Esophagus muscularis mucosa (tissue), 4 donors: Measurements from ENCODE around the gene IQCH. TPM values are rescaled to one million over a fixed set of nuclear protein-coding genes. Genes with fewer than 3 reads are reported as not detected.

Source experiments
- DNase-seq: peaks from one replicate; pipeline ENCODE4 v3.0.0-alpha.2; 2017; ENCODE audit errors: extremely low spot score
- H3K27ac ChIP-seq, 4 donors: fragments of 200-600 bp; sonication (generic); replicated peaks in 1 of 4; 1 replicate in 3 of 4; 2 replicates in 1 of 4; pipeline ENCODE4 v1.5.1; 2016 to 2019; ENCODE audit warnings: mild to moderate bottlenecking in 1 of 4
- H3K27me3 ChIP-seq, 4 donors: fragments of 200-600 bp; sonication (generic); one replicate each; pipeline versions ENCODE4 v1.5.1 to v1.6.0; 2016 to 2019
- H3K36me3 ChIP-seq, 4 donors: fragments of 200-600 bp; sonication (generic); one replicate each; pipeline ENCODE4 v1.5.1; 2016 to 2019
- H3K4me1 ChIP-seq, 4 donors: fragments of 200-600 bp; sonication (generic); one replicate each; pipeline ENCODE4 v1.5.1; 2016 to 2019
- H3K4me3 ChIP-seq, 4 donors: fragments of 200-600 bp; sonication (generic); 1 replicate in 2 of 4; 2 replicates in 2 of 4; pipeline ENCODE4 v1.5.1; 2016 to 2019; ENCODE audit warnings: mild to moderate bottlenecking in 4 of 4, moderate library complexity in 1 of 4
- H3K9me3 ChIP-seq, 4 donors: fragments of 200-600 bp; sonication (generic); 1 replicate in 3 of 4; 2 replicates in 1 of 4; pipeline ENCODE4 v1.5.1; 2016 to 2019
- CTCF ChIP-seq, 3 experiments: fragments of 200-600 bp in 2 of 3; fragments of 450-650 bp in 1 of 3; sonication (generic) in 2 of 3; IDR thresholded peaks; one replicate each; pipeline ENCODE4 v1.5.1; 2017 to 2019; ENCODE audit warnings: antibody characterized with exemption in 3 of 3, mild to moderate bottlenecking in 2 of 3, moderate library complexity in 1 of 3
- EP300 ChIP-seq: sonication (generic); formaldehyde crosslinking; IDR thresholded peaks from one replicate; pipeline ENCODE4 v1.6.1; 2017; ENCODE audit warnings: antibody characterized with exemption
- POLR2A ChIP-seq: fragments of 450-650 bp; IDR thresholded peaks from one replicate; pipeline ENCODE4 v1.6.1; 2017; ENCODE audit warnings: antibody characterized with exemption, moderate library complexity, mild to moderate bottlenecking, low read depth
- POLR2AphosphoS5 ChIP-seq, 2 donors: sonication (generic); formaldehyde crosslinking; IDR thresholded peaks; one replicate each; pipeline ENCODE4 v1.6.1; 2017; ENCODE audit warnings: antibody characterized with exemption in 2 of 2
- WGBS: methylation state at CpG from one replicate; pipeline ENCODE4 v1.1.5; 2018; 5-methylcytosine and 5-hydroxymethylcytosine counted together
- intact Hi-C: fragments of 100-400 bp; cut with DNase I; formaldehyde crosslinking; loops from one replicate; pipeline ENCODE4 v1.15.1; 2023
- total RNA-seq, 4 donors: library from RNA; depleted of rRNA; stranded (reverse); fragments of >200 nt; gene quantifications; one replicate each; pipeline versions ENCODE4 v1.1.0 to v1.2.1, GENCODE V29; 2016

IQCH gene
- total RNA-seq, 4 donors from 2014 or later = 0.58 to 2.4 (median 1.2) TPM

- DNase-seq = no peak
- Histone ChIP-seq H3K27me3 (no peaks in the 10 kb centered on the region), H3K36me3 (peaks cover 0 to 6% (median 0%) of the 10 kb centered on the region in 4 donors), H3K27ac (no peak overlapping the region), H3K9me3 (no peaks in the 10 kb centered on the region), H3K4me1 (no peaks in the 10 kb centered on the region), H3K4me3 (no peak overlapping the region)
- intact Hi-C loops = no loop called here
- no peak for TF ChIP-seq EP300
- no peak for TF ChIP-seq CTCF (IDR thresholded peaks at IDR 0.05)
- TF ChIP-seq POLR2A = no peak
- no peak for TF ChIP-seq POLR2AphosphoS5 (IDR thresholded peaks at IDR 0.05)
- 84% methylated on average over 2 of the region's 2 CpGs for WGBS
Observed at GRCh38 chr15:67460521-67460920, 205.9 kb downstream of the IQCH start.

GRCh38 chr15:67461735-67462134, 207.1 kb downstream of the IQCH start:
- no peaks in the 10 kb centered on the region for H3K4me1 ChIP-seq
- H3K27ac ChIP-seq = no peak overlapping the region
- TF ChIP-seq EP300 (no peak), POLR2A (no peak), CTCF (IDR thresholded peaks at IDR 0.05) (no peak), POLR2AphosphoS5 (IDR thresholded peaks at IDR 0.05) (no peak)
- intact Hi-C loops = no loop called here
- WGBS = 94% methylated on average over 6 of the region's 6 CpGs
- no peaks in the 10 kb centered on the region for H3K27me3 ChIP-seq
- H3K4me3 ChIP-seq = no peak overlapping the region
- H3K36me3 ChIP-seq = peaks cover 0 to 11% (median 0%) of the 10 kb centered on the region in 4 donors
- no peak for DNase-seq
- no peaks in the 10 kb centered on the region for H3K9me3 ChIP-seq

- no peak for TF ChIP-seq EP300
- TF ChIP-seq CTCF (IDR thresholded peaks at IDR 0.05) = no peak
- no peak for TF ChIP-seq POLR2AphosphoS5 (IDR thresholded peaks at IDR 0.05)
- no peak for TF ChIP-seq POLR2A
- Histone ChIP-seq H3K27me3 (no peaks in the 10 kb centered on the region), H3K4me1 (no peaks in the 10 kb centered on the region), H3K4me3 (no peak overlapping the region), H3K9me3 (no peaks in the 10 kb centered on the region), H3K36me3 (peaks cover 0 to 11% (median 0%) of the 10 kb centered on the region in 4 donors), H3K27ac (no peak overlapping the region)
- no peak for DNase-seq
- WGBS = 92% methylated on average over 3 of the region's 3 CpGs
- intact Hi-C loops = no loop called here
Observed at GRCh38 chr15:67462875-67463274, 208.3 kb downstream of the IQCH start.

GRCh38 chr15:67463488-67463887, 208.9 kb downstream of the IQCH start:
- intact Hi-C loops = no loop called here
- H3K4me1 ChIP-seq = peaks cover 0 to 3% (median 0%) of the 10 kb centered on the region in 4 donors
- TF ChIP-seq POLR2A (no peak), CTCF (IDR thresholded peaks at IDR 0.05) (no peak), EP300 (no peak), POLR2AphosphoS5 (IDR thresholded peaks at IDR 0.05) (no peak)
- DNase-seq = no peak
- H3K4me3 ChIP-seq = no peak overlapping the region
- H3K27ac ChIP-seq = no peak overlapping the region
- peaks cover 0 to 11% (median 0%) of the 10 kb centered on the region in 4 donors for H3K36me3 ChIP-seq
- no peaks in the 10 kb centered on the region for H3K9me3 ChIP-seq
- no peaks in the 10 kb centered on the region for H3K27me3 ChIP-seq
